Right hindlimb (tissue), 1 donor: Measurements from ENCODE around the gene PTH1R.

Experiments used
- DNase-seq: peaks from one replicate; pipeline ENCODE4 v3.0.0-alpha.2; 2018

The PTH1R gene

DNA sequence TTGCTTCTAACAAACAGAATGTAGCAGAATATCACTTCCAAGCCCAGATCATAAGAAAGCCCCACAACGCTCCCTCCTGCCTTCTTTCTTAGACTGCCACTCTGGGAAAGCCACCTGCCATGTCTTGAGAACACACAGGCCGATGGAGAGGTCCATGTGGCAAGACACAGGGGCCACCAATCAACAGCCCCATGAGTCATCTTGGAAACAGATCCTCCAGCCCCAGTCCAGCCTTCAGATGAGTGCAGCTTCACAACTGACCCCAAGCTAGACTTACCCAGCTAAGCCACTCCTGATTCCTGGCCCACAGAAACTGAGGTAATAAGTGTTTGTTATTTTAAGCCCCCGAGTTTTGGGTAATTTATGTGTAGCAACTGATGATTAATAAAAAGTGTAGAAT lies 39.7 kb downstream of the PTH1R start:
- no peak for DNase-seq

DNA sequence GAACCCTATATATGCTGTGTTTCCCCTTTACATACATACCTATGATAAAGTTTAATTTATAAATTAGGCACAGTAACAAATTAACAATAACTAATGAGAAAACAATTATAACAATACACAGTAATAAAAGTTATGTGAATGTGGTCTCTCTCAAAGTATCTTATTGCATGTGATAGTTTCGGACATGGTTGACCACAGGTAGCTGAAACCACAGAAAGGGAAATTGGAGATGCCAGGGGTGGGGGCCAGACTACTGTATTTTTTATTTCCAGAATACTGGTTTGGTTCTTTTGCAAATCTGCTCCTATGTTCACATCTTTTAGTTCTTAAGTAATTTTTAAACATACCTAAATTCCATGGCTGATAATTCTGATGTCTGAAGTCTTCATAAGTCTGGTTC lies 40.7 kb downstream of the PTH1R start:
- DNase-seq, result no peak

GRCh38 chr3:46918634-46919033 lies 41.1 kb downstream of the PTH1R start:
- no peak for DNase-seq

- no peak for DNase-seq
Observed at GRCh38 chr3:46921041-46921440, 43.5 kb downstream of the PTH1R start.

DNA sequence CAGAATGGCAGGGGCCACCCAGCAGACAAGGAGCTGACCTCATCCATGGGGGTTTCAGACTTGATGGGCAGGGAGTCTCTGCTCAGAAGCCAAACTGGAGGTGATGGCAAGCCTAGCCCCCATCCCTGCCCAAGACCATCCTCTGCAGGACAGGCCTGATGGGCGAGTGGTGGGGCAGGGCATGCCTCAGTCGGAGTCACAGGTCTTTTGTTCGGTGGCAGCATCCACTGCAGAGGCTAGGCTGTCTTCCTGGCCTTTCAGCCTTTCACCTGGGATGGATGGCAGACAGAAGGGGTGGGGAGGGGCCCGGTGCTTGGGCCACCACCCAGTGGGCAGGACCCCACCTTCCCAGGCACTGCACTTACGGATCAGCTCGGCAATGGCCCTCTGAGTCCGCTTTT lies 44.4 kb downstream of the PTH1R start:
- no peak for DNase-seq

- no peak for DNase-seq
Observed at GRCh38 chr3:46922426-46922825, 44.9 kb downstream of the PTH1R start.

DNA sequence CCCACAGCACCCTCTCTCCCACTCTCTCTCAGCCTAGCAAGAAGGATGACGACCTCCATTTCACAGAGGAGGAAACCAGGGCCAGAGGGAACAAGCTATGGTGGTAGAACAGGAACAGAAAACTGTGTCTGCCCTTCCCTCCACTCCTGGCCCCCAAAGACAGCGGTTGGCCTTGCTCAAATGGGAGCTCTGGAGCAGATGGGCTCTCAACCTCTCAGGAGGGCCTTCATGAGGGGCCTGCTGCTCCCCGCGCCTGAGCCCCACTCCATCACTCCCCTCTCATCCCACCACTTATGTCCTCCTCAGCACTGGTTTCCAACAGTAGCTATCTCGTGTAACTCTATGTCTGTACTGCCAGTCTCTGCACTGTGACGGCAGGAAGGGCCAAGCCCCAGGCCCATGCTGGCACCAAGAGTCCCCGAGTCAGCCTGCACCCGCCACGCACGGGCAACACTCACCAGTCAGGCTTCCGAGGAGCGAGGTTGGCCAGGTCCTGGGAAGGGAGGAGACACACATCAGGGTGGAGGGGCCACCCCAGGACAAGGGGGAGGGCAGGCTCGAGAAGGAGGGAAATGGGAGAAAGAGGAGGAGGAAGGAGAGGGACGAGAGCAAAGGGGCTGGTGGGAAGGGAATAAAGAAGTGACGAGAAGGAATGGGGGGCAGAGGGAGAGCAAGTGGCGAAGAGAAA lies 45.5 kb downstream of the PTH1R start:
- DNase-seq, result no peak

- no peak for DNase-seq
Observed at GRCh38 chr3:46923559-46924350, 46.2 kb downstream of the PTH1R start.

DNA sequence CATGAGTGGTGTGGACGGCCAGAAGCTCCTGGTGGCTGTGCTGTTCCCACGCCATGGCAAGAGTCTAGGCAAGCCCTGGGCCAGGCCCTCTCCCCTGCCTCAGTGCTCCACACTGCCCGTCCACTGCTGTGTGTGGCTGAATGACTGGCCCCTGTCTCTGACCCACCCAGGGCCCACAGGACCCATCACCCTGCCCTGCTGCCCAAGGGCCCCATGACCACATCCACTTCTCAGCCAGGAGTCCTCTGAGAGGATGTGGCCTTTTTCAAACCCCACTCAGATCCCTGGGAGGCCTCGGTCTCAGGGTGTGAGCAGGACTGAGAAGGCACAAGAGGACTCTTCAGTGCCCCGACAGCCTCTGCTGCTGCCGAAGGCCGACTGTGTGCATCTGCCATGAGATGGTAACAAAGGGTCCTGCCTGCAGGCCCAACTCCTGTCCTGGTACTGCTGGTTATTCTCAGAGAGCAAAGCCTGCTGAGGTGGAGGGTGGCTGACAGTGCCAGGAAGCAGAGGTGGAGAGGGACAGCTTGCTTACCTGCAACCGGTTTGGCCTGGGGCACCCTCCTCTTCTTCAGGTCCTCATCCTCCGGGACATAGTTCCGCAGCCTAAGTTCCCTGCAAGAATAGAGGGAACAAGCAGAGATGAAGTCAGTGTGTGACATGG lies 47.5 kb downstream of the PTH1R start:
- no peak for DNase-seq

DNA sequence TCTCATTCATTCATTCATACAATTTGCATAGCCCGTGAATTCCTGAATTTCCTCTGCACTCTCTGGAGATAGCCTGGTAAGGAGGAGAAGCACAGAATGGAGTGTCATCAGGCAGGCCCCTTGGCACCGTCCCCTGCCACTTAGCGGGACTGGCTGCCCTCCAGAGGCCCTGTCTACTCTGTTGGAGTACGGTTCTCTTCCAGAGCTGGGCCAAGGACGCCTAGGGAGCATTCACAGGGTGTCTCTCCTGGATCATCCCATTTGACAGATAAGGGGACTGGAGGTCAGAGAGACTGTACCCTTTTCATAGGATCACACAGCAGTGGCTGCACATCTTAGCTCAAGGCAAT lies 48.0 kb downstream of the PTH1R start:
- no peak for DNase-seq

DNA sequence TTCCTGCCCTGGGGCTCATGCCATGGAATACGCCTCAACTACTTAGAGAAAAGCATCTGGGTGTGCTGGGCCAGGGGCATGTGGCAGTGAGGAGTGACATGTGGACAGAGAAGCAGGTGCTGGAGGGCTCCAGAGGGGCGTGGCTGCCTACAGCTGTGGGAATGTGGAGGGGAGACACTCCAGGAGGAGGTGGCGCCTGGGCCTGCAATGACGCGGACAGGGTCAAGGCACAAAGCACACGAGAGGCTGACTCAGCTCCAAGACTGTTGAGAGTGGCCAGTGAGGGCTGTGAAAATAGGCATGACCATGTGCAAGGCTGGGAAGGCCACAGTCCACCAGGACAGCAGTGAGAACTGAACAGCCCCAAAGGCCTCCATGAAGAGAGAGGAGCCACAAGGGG lies 48.5 kb downstream of the PTH1R start:
- DNase-seq, result peak; percentile 81

DNA sequence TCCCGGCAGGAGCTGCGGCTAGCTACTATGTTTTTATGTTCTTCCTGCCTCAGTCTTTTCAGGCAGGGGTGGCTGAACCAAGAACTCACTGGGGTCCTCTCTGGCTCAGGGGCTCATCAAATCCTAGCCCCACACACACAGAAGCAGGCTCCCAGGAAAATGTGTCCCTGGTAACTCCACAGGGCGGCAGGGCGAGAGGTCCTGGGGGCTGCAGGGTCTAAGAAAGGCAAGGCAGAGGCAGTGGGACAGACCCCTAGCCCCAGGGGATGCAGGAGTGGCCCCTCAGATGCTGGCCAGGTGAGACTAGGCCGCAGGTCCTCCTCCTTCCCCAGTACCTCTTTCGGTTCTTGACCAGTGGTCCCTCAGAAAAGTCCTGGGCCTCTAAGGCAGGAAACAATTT lies 48.9 kb downstream of the PTH1R start:
- no peak for DNase-seq

- DNase-seq, result no peak
Observed at GRCh38 chr3:46926871-46927717, 49.6 kb downstream of the PTH1R start.

GRCh38 chr3:46927718-46928073 lies 50.2 kb downstream of the PTH1R start:
- DNase-seq, result no peak

DNA sequence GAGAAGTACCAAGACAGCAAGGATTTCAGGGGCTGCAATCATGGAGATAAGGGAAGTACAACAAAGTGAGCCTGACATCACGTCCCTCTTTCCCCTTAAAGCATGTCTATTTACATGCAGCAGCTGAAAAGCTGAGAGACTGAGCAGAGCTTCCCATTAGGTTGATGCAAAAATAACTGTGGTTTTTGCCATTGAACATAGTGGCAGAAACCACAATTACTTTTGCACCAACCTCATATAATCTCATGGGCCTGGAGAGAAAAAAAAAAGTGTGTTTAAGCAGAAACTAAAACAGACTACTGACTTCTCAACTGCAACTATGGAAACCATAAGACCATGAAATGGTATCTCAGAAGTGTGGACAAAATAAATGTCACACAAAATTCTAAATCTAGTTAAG lies 50.8 kb downstream of the PTH1R start:
- no peak for DNase-seq

DNA sequence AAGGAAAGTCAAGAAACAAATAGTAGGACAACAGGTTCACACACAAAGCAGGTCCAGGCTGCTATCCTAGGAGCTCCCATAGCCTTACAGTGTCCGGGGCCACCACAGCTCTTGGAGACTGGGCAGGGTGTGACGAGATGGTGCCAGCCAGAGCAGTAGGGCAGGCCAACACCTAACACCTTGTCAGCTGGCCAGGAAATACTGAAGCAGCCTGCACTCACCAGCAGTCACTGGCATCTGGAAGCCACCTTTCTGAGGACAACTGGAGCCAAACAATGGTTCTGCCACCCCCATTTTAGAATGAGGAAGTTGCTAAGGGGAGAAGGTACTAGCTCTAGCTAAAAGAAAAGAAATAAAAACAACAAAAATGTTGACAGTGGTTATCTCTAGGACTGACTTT lies 51.8 kb downstream of the PTH1R start:
- no peak for DNase-seq

- no peak for DNase-seq
Observed at GRCh38 chr3:46930166-46930944, 52.8 kb downstream of the PTH1R start.

GRCh38 chr3:46930945-46931403 lies 53.5 kb downstream of the PTH1R start:
- no peak for DNase-seq

GRCh38 chr3:46931631-46932331 lies 54.3 kb downstream of the PTH1R start:
- no peak for DNase-seq

GRCh38 chr3:46932455-46933225 lies 55.1 kb downstream of the PTH1R start:
- DNase-seq, result no peak

GRCh38 chr3:46933261-46933660 lies 55.7 kb downstream of the PTH1R start:
- no peak for DNase-seq
